ENCODE results near the gene IL21R.
A peak's percentile ranks its signal among the peaks of the same experiment; 100 is the strongest.

Gene IL21R

DNA sequence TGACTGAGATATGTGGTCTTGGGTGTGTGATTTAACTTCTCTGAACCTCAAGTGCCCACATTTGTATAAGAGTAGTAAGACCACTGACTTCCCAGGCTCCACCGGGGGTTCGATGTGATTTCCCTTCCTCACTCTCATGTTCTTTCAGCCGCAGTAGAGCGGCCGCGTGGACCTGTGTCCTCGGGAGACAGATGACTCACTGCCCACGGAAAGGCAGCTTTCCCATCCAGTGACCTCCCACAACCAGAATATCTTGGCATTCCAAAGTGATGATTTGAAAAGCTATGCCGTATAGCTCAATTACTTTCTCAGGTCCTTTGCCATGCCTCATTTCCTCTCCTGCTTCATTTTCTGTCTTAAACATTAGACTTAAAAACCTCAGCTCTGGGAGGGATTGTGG, 73.6 kb downstream of the IL21R start:
- TF ChIP-seq, protein P1, sequence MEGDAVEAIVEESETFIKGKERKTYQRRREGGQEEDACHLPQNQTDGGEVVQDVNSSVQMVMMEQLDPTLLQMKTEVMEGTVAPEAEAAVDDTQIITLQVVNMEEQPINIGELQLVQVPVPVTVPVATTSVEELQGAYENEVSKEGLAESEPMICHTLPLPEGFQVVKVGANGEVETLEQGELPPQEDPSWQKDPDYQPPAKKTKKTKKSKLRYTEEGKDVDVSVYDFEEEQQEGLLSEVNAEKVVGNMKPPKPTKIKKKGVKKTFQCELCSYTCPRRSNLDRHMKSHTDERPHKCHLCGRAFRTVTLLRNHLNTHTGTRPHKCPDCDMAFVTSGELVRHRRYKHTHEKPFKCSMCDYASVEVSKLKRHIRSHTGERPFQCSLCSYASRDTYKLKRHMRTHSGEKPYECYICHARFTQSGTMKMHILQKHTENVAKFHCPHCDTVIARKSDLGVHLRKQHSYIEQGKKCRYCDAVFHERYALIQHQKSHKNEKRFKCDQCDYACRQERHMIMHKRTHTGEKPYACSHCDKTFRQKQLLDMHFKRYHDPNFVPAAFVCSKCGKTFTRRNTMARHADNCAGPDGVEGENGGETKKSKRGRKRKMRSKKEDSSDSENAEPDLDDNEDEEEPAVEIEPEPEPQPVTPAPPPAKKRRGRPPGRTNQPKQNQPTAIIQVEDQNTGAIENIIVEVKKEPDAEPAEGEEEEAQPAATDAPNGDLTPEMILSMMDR (conservative IDR thresholded peaks at IDR 0.05; ENCODE audit: low read depth, low read length), result no peak
- H3K4me3 ChIP-seq (ENCODE audit: low read length), result no peak overlapping the region
- DNase-seq (ENCODE audit: low read depth), result peak; percentile 60

DNA sequence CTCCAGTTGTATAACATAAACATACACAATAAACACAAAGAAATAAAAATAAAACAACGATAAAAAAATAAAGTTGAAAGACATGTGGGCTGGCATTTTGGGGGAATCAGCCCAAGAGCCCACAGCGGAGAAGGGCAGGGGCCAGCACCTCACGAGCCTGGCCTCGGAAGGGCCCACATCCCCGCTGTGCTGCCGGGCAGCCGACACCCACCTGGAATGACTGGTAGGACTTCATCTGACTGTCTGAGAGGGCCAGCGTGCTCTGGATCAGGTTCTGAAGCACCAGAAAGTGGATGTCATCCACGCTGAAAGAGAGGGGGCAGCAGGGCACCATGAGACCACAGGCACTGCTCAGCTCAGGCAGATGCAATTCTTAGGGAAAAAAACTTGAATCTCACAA, 74.3 kb downstream of the IL21R start:
- TF ChIP-seq, protein P1 (conservative IDR thresholded peaks at IDR 0.05; ENCODE audit: low read depth, low read length), result no peak
- DNase-seq (ENCODE audit: low read depth), result no peak
- H3K4me3 ChIP-seq (ENCODE audit: low read length), result no peak overlapping the region

DNA sequence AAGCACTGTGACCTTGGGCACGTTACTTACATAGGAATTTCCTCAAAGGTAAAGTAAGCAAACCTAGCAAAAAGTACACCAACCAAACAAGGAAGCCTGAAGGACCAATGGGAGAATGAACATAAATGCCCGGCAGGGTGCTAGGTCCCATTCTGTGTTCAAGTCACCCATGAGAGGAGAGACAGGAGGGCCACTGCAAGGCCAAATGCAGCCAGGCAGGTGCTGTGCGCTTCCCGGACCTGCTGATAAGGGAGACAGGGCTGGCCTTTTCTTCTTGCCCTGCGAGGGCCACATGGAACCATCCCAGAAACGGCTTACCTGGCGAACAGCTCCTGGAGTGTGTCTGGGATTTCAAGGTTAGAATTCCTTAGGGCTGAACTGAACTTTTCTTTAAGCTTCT, 78.8 kb downstream of the IL21R start:
- no peak for DNase-seq (ENCODE audit: low read depth)
- no peak overlapping the region for H3K4me3 ChIP-seq (ENCODE audit: low read length)
- TF ChIP-seq, protein P1 (conservative IDR thresholded peaks at IDR 0.05; ENCODE audit: low read depth, low read length), result no peak

DNA sequence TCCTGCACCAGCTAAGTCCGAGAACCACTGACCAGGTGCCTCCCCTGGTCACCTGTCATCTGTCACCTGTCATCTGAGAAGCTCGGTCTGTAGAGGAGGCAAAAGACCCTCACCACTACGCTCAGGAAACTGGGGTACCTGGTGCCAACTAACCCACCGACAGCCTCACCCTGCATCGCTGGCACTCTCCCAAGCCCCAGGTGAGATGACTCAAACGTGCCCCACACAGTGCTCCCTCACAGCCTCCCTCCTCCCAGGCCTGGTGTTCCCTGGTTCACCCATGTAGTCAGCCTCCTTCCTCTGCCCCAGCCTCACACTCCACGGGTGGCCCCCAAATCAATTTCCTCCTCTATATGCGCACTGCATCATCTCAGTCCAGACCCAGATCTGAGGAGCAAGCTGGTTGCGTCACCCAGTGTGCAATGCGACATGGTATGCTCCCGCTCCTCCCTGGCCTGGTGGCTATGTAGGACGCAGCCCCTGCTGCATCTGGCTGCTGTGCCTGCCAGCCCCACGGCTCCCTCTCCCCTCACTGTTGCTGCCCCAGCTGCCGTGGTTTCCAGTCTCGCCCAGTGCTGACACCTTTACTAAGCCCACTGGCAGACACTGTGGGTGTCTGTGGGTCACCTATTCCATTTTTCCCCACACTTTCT, 79.4 kb downstream of the IL21R start:
- DNase-seq (ENCODE audit: low read depth), result no peak
- TF ChIP-seq, protein P1 (conservative IDR thresholded peaks at IDR 0.05; ENCODE audit: low read depth, low read length), result no peak
- H3K4me3 ChIP-seq (ENCODE audit: low read length), result no peak overlapping the region

DNA sequence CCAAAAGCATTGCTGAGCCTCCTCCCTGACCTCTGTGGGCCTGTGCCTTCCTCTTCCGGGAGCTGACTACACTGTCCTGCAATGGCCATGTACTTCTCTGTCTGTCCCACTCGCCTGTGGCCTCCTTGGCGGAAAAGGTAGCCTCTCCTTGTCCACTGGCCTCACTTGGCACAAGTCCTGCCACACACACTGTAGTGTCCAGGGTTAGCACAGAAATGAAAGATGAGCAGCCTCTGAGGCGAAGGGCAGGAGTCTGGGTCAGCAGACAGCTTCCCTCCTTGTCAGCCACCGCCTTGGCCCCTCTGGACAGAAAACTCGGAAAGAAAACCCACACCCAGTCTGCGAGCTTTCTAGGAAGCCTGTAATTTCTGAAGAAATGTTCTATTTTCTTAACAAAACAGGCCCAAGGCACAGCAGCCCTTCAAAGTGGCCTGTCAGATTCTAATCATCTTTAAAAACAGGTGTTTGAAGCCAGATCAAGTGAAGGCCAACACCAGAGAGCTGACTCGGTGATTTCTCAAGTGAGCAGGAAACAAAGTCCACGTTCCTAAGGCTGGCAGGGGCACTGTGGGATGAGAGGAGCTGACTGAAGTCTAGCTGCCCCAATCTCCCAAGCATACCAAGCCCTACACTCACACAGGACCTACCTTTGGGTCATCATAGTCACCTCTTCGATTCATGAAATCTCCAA, 80.6 kb downstream of the IL21R start:
- DNase-seq (ENCODE audit: low read depth), result no peak
- no peak overlapping the region for H3K4me3 ChIP-seq (ENCODE audit: low read length)
- TF ChIP-seq, protein P1 (conservative IDR thresholded peaks at IDR 0.05; ENCODE audit: low read depth, low read length), result no peak

DNA sequence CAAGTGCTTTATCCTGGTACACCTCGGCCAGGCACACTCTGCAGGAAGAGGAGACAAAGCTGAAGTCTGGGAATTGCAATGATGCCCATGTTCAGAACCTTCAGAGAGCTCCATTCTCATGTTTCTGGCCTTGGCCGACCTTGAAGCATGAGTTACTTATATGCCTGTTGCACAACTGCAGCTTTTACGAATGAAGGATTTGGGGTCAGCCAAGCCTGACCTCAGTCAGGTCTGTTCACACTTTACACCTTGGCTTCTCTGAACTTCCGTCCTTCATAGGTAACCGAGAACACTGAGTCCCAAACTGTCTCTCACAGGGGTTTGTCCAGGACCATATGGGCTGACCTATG, 81.1 kb downstream of the IL21R start:
- H3K4me3 ChIP-seq (ENCODE audit: low read length), result no peak overlapping the region
- TF ChIP-seq, protein P1 (conservative IDR thresholded peaks at IDR 0.05; ENCODE audit: low read depth, low read length), result no peak
- DNase-seq (ENCODE audit: low read depth), result no peak

DNA sequence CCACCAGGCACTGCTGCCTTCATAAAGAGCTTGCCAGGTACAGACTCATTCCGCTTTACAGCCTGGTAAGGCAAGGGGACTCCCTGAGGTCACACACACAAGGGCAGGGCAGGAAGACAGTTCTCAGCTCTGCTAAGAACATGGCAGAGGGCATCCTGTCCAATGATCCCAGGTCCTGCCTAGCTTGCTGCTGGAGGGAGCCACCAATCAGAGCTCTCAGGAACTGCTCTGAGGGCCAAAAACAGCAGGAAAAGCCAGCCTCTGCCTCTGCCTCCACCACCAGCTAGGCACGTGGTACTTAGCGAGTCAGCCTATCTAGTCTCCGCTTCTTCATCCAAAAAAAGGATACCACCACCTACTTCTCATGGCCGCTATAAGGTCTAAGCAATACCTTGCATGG, 81.7 kb downstream of the IL21R start:
- TF ChIP-seq, protein P1 (conservative IDR thresholded peaks at IDR 0.05; ENCODE audit: low read depth, low read length), result no peak
- no peak for DNase-seq (ENCODE audit: low read depth)
- no peak overlapping the region for H3K4me3 ChIP-seq (ENCODE audit: low read length)
